ACHN (cell line): Measurements from ENCODE around the gene AP1G2.

Experiments used
- DNase-seq: peaks from one replicate; pipeline ENCODE4 v3.0.0-alpha.2; 2015
- in situ Hi-C: cut with HindIII; loops from 2 replicates; pipeline ENCODE4 v1.10.0; 2017; ENCODE audit warnings: low sequenced_read_pairs, low pct_ligation_motif_present, low pct_unique_long_range_greater_than_20kb

The AP1G2 gene

DNA sequence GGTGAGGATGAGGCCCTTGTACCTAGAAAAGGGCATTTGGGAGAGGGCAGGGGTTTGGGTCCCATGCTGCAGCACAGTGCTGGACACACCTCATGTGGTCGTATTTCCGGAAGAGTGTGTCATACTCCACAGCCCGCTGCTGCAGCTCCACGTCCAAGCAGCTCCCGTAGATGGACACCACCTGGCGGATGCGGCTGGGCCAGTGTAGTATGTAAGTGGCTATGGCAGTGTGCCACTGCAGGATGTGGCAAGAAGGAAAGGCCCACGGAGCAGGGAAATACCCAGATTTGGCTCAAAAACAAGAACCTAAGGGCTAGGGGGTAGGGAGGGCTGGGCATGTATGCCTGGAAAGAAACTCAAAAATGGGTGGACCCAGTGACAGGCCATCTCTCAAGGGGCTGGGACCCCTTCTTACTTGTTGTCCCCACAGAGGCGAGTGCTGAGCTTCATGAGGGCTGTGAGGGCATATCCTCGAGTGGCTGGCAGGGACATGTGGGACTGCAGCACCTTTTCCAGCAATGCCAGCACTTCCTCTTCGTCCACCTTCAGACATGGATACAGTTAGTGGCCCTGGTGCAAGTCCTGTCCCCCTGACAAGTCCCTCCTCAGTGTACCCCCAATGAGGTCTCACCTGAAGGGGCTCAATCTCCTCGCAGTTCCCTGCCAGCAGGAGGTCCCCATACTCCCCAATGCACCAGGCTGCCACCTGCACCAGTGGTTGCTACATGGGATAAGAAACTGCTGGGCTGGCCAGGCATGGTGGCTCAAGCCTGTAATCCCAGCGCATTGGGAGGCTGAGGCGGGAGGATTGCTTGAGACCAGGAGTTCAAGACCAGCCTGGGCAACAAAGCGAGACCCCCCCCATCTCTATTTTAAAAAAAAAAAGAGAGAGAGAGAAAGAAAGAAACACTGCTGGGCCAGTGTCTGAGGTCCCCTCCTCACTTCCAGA is 5.4 kb downstream of the AP1G2 start:
- DNase-seq: no peak
- in situ Hi-C loops: no loop called here

DNA sequence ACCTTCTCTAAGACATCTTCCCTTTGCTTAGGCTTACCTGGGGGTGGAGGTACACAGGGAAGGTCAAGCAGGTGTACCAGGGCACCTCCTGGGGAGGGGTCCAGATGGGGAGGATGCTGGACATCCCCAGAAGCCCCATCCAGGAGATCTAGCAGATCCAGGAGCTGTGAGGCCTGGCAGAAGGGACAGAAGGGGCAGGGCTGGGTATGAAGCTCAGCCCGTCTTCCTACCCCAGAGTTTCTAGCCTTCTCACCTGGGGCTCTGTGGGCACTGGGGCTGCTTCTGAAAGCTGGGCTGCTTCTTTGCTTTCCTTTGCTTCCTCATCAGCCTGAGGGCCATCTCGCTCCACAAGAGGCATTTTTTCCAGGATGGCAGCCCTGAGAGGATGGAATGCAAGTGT is 6.3 kb downstream of the AP1G2 start:
- no peak for DNase-seq
- in situ Hi-C loops: no loop called here

DNA sequence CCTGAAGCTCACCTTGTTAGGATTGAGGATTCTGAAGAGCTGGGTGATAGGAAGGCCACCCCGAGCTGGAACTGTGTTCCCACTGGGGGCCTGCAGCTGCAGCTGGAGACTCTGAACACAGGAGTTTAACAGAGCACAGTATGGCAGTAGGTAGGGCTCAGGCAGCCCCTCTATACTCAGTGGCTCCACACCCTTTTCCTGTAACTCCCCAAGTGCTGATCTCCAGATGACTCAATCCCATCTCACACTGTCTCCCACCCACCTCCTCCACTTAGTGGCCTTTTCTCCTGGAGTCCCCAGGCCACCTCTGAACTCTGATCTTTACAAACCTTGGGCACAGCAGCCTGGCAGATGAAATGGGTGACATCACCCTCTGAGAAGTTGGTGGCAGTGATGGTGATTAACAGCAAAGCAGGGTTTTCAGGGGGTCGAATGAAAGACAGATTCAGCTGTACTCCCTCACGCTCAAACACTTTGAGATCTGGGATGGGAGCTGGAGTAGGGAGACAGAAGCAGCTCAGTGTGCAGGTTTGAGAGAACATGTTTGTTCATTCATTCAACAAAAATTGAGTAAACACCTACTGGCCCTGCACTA is 7.6 kb downstream of the AP1G2 start:
- in situ Hi-C loops: no loop called here
- no peak for DNase-seq

DNA sequence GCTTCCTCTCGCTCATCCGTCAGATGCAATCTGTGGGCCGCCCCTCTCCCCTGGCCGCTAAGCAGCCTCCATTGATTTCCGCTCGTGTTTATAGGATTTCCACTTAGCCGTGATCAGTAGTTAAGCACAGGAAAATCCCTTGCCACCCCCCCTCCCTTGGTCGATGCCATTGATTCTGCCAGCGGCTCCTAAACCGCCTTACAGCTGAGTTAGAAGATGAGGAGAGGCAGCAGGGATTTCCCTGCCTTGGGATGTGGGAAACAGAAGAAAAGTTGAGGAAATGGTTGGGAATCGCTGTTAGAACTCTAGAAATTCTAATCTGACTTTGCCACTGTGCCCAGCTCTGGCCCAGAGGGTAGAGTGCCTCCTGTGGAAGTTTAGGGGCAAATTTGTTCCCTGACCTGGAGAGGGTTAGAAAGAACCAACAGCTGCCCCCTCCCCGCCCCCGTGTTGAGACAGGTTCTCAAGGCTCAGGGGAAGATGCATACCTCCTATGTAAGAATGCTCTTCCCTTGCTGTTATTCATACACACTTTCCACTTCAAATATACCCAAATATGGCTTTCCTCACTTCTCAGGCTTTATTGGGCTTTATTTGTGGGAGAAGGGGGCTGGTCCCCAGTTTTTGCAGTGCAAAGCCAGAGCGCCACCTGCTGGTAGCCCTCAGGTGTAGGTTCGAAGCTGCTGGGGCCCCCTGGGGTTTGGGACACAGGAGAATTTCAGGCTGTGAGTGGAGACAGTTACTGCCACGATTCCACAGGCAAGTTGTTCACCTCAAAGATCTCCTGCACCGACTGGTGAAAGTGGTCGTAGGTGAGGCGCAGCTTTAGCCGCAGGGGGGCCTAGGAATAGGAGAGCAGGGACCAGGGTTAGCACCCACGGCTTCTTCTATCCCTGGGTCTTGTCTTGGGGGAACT is 8.3 kb downstream of the AP1G2 start:
- peak; percentile 58 for DNase-seq
- in situ Hi-C loops: no loop called here

DNA sequence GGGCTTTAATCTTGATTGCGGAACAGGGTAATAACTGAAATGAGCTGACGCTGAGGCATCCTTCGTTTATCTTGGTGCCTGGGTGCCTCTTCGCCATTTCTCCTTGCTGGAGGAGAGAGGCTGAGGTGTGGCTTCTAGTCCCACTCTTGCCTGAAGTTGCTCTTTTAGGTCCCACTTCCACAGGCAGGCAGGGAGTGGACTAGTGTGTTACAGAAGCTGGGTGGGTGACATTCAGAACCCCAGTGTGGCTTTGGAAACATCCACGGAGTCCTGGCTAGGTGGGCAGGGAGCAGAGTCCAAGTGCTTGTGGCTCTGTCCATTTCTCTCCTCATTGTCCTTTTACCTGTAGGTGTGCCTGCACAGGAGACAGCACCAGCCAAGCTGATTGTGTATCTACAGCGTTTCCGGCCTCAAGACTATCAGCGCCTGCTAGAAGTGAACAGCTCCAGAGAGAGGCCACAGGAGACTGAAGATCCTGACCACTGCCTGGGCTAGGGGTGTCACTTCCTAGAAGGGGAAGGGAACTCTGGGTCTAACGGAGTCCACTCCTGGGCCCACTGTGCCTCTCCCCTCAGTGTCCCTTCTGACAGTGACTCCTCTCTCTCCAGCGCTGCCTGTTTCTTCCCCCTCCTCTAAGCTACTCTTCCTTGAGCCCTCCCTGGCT is 9.1 kb downstream of the AP1G2 start:
- in situ Hi-C loops: no loop called here
- no peak for DNase-seq

DNA sequence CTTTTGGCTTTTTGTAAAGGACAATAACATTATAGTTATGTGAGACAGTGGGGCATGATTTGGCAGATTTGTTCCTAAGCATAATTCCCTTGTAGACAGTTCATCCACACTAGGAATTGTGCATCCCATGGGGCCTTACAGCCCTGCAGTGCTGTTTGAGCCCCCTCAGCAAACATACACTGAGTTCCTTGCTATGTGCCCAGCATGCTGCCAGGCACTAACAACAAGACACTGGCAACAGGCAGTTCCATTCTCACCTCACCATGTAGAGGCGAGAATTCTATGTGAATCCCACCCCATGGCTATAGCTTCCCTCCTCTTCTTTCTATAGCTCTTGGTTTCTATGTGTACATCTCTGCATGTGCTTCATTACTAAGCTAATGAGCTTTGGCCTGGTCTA is 9.6 kb downstream of the AP1G2 start:
- in situ Hi-C loops: no loop called here

DNA sequence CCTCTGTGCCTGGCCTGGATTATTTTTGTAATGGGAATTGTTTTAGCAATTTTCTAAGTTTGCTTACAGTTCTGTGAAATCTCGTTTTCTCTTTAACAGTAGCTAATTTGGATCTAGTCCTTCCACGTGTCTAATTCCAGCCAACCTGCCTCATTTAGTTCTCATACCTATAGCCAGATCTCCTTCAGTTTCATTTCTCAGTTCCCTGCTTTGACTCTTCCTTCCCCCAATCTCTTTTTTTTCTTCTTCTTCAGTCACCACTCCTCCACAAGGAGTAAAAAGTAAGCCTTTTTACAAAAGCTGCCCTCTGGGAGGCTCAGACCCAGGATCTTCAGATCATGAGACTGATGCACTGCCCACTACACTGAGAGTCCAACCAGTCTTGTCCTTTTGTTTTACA is 10.1 kb downstream of the AP1G2 start:
- no peak for DNase-seq
- in situ Hi-C loops: no loop called here

More for the DNA sequence above, 9.6 kb downstream of the AP1G2 start:
- no peak for DNase-seq

DNA sequence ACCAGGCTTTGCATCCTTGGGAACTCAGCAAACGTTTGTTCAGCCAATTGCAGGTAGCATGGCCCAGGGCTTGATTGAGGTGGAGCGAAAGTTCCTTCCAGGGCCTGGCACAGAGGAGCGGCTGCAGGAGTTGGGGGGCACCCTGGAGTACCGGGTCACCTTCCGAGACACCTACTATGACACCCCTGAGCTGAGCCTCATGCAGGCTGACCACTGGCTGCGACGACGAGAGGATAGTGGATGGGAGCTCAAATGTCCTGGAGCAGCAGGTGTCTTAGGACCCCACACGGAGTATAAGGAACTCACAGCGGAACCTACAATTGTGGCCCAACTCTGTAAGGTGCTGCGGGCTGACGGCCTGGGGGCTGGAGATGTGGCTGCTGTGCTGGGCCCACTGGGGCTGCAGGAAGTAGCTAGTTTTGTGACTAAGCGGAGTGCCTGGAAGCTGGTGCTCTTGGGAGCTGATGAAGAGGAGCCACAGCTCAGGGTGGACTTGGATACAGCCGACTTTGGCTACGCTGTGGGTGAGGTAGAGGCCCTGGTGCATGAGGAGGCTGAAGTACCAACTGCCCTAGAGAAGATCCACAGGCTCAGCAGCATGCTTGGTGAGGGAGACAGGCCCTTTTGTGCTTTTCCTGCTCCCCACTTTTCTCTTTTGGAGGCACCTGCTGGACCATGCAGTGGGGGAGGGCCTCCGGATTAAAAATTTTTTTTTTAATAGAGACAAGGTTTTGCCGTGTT is 10.7 kb downstream of the AP1G2 start:
- no peak for DNase-seq
- in situ Hi-C loops: no loop called here

DNA sequence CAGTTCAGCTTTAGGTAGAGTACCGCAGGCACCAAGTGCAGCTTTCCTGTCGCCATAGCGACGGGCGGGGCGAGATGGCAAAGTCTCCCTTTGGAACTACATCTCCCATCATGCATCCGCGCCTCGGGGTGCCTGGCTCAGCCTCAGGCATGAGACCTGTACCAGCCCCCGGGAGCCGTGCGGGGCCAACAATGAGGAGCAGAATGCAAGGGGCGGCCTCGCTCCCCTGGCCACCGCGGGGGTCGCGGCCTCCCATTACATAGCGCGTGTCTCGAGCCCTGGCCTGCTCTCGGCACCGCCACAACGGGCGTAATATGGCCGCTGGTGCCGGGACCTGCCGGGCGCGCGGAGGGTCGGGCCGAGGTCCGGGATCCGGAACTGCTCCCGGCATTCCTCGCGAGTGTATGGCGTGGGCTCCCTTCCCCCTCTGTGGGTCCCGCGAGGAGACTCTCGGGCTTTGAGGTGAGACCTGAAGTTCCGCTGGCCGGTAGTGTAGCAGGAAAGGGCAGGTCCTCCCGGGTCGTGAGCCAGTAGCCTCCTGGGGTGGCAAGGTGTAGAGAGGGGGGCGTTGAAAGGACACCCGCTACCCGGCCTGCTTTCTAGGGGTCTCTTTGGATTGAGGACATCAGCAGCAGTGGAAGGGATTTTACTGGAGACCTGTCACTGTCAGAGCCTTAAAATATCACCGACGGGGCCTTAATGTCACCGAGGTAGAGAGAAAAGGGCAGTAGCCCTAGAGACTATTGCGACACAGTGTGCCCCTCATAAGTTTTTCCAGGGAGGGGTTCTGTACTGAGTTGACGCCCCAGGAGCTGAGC is 11.5 kb downstream of the AP1G2 start, which contains the start of gene THTPA:
THTPA (plus strand) TSS at position 390 of the 818 bp plus-strand sequence. CDS start 487 bp downstream, outside the sequence.
- DNase-seq: peak; percentile 88
- in situ Hi-C loops: no loop called here

DNA sequence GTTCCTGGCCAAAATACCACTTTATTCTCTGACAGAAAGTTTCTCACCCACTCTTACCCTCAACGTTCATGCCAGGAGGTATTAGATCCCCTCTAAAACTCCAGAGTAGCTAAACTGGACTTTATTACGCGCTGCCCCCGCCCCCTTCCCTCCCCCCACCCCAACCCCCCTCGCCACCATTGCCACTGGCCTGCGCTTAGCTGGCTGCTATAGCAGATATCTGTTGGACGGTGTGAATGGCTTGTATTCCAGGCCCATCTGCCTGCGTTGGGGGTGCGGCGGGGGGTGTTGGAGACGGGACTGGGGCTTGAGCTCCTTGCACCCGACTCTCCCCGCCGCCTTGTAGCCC is 12.1 kb downstream of the AP1G2 start:
- DNase-seq: no peak
- in situ Hi-C loops: no loop called here

DNA sequence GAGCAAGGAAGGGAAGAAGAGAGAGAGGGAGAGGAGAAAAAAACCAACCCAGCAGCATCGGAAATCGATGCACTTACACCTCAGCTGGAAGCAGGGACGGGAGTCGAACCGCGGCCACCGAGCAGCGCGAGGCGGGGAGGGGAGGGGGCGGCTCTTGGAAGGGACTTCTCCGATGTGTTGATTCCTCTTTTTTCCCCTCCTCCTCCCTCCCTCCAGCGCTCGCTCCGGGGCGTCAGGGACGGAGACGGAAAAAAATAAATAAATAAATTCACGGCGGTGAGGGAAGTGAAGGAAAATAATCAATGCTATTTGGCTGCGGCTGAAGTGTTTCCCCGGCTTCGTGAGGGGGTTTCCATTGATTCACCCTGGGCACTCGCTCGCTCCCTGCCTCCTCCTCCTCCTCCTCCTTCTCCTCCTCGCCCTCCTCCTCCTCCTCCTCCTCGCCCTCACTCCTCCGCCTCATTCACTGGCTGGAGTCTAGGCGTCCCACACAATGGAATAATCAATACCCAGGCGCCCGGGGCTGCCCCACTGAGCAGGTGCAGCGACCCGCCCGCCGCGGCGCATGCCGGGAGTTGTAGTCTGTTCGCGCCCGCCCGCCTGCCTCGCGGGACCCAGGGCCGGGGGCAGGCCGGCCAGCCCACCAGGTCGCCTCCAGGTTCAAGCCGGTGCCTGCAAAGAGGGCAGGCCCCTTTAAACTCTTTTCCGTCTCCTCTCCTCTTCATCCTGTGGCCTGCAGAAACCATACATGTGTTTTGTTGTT is 16.1 kb downstream of the AP1G2 start, which contains the start of gene ZFHX2:
ZFHX2 (minus strand) TSS at position 500 of the 763 bp plus-strand sequence. CDS start 16,440 bp downstream, outside the sequence.
- peak; percentile 71 for DNase-seq
- in situ Hi-C loops: no loop called here

DNA sequence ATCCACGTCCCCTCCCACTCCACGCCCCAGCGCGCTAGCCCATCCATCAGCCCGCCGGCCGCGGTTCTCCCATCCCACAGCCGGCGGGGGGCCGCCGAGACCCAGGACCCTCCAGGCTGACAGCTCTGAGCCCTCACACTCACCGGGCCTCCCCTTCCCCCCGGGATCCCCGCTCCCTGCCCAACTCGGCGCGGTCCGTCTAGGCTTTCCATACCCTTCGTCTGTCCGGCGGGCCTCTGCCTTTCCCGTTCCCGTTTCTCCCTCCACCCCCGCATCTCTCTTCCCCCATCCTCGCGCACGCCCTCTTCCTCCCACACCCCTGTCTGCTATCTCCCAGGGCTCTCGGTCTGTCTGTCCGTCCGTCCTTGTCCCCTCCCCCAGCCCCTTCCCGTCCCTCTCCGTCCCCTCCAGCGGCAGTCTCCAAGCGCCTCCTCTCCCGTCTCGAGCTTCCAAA is 16.8 kb downstream of the AP1G2 start:
- in situ Hi-C loops: no loop called here
- no peak for DNase-seq

DNA sequence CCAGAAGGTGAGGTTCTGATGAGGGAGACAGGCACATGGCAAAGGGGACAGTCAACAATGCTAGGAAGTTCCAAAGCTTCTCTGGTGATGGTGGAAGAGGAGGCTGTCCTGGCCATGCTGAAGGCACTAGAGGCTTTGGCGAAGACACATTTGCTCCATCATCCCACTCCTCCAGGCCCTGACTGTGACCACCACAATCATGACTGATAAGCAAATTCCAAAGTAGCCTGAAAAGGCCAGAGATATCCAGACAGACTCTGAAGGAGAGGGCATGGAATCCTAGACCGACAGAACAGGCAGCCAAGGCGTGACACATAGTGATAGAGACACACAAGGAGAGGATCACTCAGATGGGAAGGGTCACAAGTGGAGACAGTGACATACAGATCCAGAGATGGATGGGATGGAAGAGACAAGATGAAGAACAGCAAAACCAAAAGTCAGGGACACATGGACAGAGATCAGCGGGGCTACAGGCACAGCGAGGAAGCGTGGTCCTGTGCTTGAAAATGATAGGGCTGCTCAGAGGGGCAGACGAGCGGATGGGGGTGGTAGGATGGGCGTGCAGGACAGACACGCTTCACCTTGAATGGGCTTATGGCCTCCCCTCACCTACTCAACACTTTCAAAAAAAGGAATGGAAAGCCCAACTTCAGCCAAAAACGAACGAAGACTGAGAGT is 17.3 kb downstream of the AP1G2 start:
- in situ Hi-C loops: no loop called here
- no peak for DNase-seq

DNA sequence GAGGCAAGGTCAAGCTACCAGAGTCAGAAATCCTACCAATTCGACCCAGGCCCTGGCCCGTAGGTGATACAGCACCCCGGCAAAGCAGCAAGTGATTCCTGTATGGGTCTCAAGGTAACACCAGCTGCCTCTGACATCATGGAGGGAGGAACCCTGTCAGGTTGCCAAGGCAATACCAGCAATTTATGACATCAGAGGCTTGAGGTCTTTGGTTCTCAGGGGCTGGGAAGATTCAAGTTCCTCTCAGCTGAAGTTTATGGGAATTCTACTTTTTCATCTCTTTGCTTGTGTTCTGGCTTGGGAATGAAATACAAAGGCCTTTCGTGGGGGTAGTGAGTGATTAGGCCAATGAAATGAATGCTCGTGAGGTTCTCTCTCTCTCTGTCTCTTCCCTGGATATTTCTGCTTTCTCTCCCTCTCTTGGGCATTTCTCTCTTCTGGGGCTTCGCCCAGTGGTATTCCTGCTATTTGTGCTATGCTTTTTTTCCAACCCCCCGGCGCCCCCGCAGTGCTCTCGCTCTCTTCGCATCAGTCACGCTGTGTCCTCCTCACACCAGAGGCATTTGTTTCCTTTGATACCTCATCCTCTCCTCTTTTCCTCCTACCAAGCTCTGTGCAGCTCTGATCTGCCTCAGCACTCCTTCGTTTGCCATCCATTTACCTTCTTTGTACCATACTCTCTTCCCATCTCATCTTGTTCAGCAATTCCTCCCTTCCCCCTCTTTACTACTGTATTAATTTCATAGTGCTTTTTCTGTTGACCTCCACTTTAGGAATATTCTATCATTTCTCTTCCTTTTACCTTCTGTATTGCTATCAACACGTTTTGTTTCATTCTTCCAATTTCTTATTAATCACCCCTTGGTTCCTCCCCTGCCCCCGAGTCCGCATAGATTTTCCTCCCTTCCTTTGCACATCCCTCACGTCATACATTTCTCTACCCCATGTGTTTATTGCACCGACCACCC is 19.0 kb downstream of the AP1G2 start:
- in situ Hi-C loops: no loop called here

DNA sequence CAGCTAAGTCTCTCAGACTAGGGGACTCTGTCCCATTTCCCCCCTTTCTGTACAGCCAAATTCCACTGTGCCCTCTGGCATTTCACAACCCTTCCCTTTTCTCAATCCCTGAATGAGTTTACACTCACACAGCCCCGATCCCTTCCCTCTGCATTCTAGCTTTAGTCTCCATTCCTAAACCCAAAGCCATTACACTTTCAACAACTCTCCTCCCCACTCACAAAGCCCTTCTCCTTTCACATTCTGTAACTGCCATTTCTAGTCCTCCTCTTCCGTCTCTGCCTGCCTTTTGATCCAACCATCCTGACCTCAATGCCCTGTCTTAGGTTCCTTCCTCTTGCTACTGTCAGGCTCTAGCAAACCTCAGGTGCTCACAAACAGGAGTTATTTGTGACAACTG is 19.7 kb downstream of the AP1G2 start:
- in situ Hi-C loops: no loop called here
- DNase-seq: no peak

More for the DNA sequence above, 19.0 kb downstream of the AP1G2 start:
- no peak for DNase-seq
